ENCODE data around the gene GSN. TPM values are rescaled to one million over a fixed set of nuclear protein-coding genes. Genes with fewer than 3 reads are reported as not detected.
"Not testable (repeated sequence)": the region's sequence is repeated elsewhere in the genome, so short reads cannot be mapped to it uniquely, and the experiment has no call there.

The GSN gene
- total and polyA plus RNA-seq, 7 donors: 140 to 490 (median 210) TPM

DNA sequence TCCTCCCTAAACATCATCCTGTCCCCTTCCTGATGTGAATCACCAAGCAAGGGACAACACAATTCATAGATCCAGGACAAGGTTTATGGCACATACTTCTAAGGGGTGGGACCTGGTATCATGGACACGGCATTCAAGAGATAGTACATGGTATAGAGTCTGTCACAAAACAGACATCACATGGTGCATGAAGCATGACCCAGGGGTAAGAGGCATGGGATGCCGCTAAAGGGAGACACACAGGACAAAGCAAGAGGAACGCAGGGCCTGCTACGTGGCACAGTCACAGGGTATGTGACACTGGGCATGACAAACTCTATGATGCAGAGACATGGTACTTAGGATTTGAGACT, 20.7 kb downstream of the GSN start:
- H3K27me3 ChIP-seq (ENCODE audit: insufficient read depth in 3 of 3, low read length in 2 of 3): no peaks in the 10 kb centered on the region
- WGBS, 3 donors: 37 to 61% (median 53%) methylated on average over 4 of the region's 4 CpGs
- ATAC-seq (peak in 3 of 4 donors; percentile 17 to 24 (median 18)), DNase-seq (no peak)
- H3K27ac ChIP-seq: peak overlapping the region; percentile 96
- peaks cover 69% of the 10 kb centered on the region for H3K4me1 ChIP-seq
- H3K9me3 ChIP-seq: no peaks in the 10 kb centered on the region
- no peak overlapping the region for H3K4me3 ChIP-seq
- TF ChIP-seq, protein P1, sequence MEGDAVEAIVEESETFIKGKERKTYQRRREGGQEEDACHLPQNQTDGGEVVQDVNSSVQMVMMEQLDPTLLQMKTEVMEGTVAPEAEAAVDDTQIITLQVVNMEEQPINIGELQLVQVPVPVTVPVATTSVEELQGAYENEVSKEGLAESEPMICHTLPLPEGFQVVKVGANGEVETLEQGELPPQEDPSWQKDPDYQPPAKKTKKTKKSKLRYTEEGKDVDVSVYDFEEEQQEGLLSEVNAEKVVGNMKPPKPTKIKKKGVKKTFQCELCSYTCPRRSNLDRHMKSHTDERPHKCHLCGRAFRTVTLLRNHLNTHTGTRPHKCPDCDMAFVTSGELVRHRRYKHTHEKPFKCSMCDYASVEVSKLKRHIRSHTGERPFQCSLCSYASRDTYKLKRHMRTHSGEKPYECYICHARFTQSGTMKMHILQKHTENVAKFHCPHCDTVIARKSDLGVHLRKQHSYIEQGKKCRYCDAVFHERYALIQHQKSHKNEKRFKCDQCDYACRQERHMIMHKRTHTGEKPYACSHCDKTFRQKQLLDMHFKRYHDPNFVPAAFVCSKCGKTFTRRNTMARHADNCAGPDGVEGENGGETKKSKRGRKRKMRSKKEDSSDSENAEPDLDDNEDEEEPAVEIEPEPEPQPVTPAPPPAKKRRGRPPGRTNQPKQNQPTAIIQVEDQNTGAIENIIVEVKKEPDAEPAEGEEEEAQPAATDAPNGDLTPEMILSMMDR (IDR thresholded peaks at IDR 0.05): no peak
- no peaks in the 10 kb centered on the region for H3K36me3 ChIP-seq (ENCODE audit: insufficient read depth in 1 of 2, low read depth in 1 of 2)
- intact Hi-C loops (cut with DNase I): no loop called here

DNA sequence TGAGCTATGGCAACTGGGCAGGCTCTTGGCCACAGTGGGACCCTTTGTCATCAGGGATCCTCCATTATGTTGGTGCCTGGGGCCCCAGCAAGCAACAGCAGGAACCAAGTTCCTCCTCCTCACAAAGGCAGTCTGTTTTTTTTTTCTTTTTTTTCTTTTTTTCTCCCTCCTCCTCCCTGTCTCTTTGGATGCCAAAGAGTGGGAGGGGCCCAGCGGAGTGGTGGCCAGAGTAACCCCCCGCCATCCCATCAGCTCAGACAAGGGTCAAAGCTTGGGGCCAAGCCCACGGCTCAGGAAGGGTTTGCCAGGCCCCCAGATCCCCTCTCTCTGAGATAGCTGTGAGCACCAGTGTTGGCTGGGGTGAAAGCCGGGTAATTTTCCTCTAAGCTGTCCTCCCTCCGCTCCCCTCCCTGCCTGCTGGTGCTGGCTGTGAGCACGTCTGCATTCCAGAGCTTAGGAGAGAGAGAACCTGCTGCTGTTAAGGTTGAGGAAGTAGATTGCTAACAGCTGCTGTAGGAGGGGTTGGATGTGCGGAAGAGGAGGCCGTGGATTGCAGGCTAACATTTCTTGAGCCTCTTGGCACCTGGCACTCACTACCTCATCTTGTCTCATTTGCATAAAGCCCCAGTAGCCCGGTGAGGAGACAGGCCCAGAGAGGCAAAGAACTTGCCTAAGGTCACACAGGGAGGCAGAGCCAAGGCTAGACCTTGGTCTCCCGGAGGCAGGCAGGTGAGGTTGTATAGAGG, 21.2 kb downstream of the GSN start:
- WGBS, 3 donors: 21 to 33% (median 26%) methylated on average over 10 of the region's 10 CpGs
- TF ChIP-seq, protein P1 (IDR thresholded peaks at IDR 0.05): no peak
- no peaks in the 10 kb centered on the region for H3K27me3 ChIP-seq (ENCODE audit: insufficient read depth in 3 of 3, low read length in 2 of 3)
- no peaks in the 10 kb centered on the region for H3K36me3 ChIP-seq (ENCODE audit: insufficient read depth in 1 of 2, low read depth in 1 of 2)
- H3K4me3 ChIP-seq: no peak overlapping the region
- peak in 1 of 4 donors; percentile 1 for ATAC-seq
- no peaks in the 10 kb centered on the region for H3K9me3 ChIP-seq
- peak; percentile 49 to 72 for DNase-seq
- H3K27ac ChIP-seq: peak overlapping the region; percentile 96
- intact Hi-C loops (cut with DNase I): no loop called here
- H3K4me1 ChIP-seq: peaks cover 73% of the 10 kb centered on the region

DNA sequence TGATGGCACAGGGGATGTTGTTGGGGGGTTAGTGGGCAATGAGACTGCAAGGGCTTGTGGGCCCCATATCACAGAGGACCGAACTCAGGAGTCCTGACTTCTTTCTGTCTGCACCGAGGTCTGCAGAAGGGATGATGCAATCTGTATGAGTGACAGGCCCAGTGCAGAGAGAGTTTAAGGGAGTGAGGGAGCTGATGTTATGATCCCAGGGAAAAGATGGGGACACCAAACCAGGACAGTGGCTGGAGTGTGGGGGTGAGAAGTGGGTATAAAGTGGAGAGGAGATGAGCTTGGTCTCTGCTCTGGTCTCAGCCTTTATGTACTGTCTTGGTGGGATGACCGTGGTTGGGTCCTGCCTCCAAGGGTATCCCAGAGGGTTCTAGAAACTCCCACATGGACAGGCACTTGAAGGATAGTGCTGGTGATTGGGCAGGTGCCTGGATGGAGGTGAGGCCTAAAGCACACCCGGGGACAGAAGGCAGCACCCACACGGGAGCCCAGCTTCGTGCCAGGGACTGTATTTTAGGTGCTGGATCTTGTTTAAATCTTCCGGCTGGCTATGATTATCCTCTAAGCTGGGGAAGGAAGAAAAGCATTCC, 21.9 kb downstream of the GSN start:
- ATAC-seq (no peak), DNase-seq (peak in 1 of 2 donors; percentile 19)
- no peaks in the 10 kb centered on the region for H3K27me3 ChIP-seq (ENCODE audit: insufficient read depth in 3 of 3, low read length in 2 of 3)
- TF ChIP-seq, protein P1 (IDR thresholded peaks at IDR 0.05): no peak
- peak overlapping the region; percentile 96 for H3K27ac ChIP-seq
- H3K4me3 ChIP-seq: no peak overlapping the region
- no peaks in the 10 kb centered on the region for H3K36me3 ChIP-seq (ENCODE audit: insufficient read depth in 1 of 2, low read depth in 1 of 2)
- intact Hi-C loops (cut with DNase I): no loop called here
- H3K9me3 ChIP-seq: no peaks in the 10 kb centered on the region
- H3K4me1 ChIP-seq: peaks cover 76% of the 10 kb centered on the region
- 42 to 64% (median 43%) methylated on average over 7 of the region's 7 CpGs for WGBS, 3 donors

DNA sequence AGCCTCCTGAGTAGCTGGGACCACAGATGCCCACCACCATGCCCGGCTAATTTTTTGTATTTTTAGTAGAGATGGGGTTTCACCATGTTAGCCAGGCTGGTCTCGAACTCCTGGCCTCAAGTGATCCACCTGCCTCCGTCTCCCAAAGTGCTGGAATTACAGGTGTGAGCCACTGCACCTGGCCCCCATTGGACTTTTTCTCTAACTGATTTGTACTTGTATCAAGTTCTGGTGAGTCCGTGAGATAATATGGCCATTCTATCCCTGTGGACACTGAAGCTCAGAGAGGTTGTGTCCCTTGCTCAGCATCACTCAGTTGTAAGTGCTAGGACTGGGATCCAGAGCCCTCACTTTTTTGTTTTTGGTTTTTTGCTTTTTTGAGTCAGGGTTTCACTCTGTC, 23.6 kb downstream of the GSN start:
- DNase-seq; H3K9me3 ChIP-seq; H3K27ac ChIP-seq; H3K27me3 ChIP-seq (ENCODE audit: insufficient read depth in 3 of 3, low read length in 2 of 3); intact Hi-C loops (cut with DNase I); H3K4me3 ChIP-seq; ATAC-seq; H3K36me3 ChIP-seq (ENCODE audit: insufficient read depth in 1 of 2, low read depth in 1 of 2): not testable (repeated sequence)
- WGBS, 3 donors: 70 to 95% (median 90%) methylated on average over 4 of the region's 4 CpGs
- H3K4me1 ChIP-seq: peaks cover 75% of the 10 kb centered on the region

DNA sequence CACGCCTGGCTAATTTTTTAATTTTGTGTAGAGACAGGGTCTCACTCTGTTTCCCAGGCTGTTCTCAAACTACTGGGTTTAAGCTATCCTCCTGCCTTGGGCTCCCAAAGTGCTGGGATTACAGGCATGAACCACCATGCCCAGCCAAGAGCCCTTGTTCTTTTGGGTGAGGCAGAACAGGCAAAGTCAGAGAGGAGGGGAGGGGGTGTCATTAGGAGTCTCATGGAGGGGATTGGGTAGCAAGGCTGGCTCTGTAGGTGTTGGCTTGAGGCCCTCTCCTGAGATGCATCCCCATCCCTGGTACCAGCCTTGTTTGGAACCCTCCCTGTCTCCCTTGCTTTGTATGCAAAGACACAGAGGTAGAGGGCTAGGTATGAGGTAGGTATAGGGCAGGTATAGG, 24.1 kb downstream of the GSN start:
- WGBS, 3 donors: 92 to 96% (median 93%) methylated on average over 1 of the region's 1 CpG
- no peaks in the 10 kb centered on the region for H3K27me3 ChIP-seq (ENCODE audit: insufficient read depth in 3 of 3, low read length in 2 of 3)
- ATAC-seq: no peak
- no peak overlapping the region for H3K4me3 ChIP-seq
- no peaks in the 10 kb centered on the region for H3K9me3 ChIP-seq
- intact Hi-C loops (cut with DNase I): no loop called here
- no peaks in the 10 kb centered on the region for H3K36me3 ChIP-seq (ENCODE audit: insufficient read depth in 1 of 2, low read depth in 1 of 2)
- TF ChIP-seq, protein P1 (IDR thresholded peaks at IDR 0.05): no peak
- no peak for DNase-seq
- no peak overlapping the region for H3K27ac ChIP-seq
- H3K4me1 ChIP-seq: peaks cover 74% of the 10 kb centered on the region
